Stimulated activated CD4-positive, alpha-beta T cell treated with anti-CD3 and anti-CD28 coated beads, Interleukin-15, amount 100 ng/mL, for 48 hours (primary cell): ENCODE data around the gene IGSF22.
A peak's percentile ranks its signal among the peaks of the same experiment; 100 is the strongest.

Source experiments
- DNase-seq, 2 donors: peaks; one replicate each; pipeline ENCODE4 v3.0.0-alpha.2; 2020; ENCODE audit warnings: low read depth in 2 of 2

Gene IGSF22

DNA sequence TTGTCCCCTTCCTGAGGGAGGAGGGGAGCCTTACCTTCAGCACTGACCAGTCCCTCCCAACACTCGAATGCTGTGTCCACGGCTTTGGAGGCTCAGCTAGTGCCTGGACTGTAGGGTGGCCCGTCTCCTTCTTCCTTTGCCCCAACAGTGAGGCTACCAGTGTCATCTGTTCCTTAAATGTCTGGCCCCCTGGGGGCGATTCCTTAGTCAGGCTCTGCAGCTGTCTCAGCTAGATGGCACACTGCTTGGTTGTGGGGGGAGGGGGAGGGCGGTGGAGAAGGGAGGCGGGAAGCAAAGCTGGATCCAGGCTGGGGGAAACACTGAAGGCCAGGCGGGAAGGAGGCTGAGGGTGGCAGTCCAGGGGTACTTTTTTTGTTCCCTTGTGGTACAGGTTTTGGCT is at the start of gene IGSF22:
IGSF22 (minus strand) TSS at position 149 of the 400 bp plus-strand sequence. CDS start 1,952 bp downstream, outside the sequence.
- DNase-seq, result no peak

DNA sequence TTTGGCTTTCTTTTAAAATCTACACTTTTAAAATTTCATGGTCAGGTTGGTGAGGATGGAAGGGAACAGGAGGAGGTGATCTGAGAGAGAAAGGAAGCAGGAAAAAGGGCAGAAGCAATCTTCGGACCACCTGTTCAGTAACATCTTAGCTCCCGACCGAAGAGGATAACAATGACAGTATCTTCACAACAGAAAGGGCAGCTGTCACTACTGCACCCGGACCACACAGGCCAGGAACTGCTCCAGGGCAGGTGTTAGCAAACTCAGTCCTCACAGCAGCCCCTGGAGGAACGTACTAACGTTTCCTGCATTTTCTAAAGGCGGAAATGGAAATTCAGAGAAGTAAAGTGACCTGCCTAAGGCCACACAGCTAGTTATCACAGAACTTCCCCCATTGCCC is 48.8 kb upstream of the IGSF22 start:
- DNase-seq, result no peak

DNA sequence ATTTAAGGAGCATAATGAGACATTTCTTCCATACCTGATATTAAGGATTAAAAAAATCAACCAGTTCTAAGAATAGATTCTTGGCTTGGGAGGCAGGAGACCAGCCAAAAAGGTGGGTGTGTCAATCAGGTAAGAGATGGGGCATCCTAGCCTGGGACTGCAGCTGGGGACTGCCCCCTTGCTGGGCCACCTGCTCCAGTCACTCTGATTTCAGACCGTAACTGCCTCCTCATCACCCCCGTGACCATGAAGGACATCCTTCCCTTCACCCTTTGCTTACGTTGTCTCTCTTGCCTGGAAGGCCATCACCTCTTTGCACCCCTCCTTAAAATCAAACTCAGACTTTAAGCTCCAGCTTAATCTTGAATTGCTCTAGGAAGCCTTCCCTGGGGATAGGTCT is 47.7 kb upstream of the IGSF22 start:
- no peak for DNase-seq

DNA sequence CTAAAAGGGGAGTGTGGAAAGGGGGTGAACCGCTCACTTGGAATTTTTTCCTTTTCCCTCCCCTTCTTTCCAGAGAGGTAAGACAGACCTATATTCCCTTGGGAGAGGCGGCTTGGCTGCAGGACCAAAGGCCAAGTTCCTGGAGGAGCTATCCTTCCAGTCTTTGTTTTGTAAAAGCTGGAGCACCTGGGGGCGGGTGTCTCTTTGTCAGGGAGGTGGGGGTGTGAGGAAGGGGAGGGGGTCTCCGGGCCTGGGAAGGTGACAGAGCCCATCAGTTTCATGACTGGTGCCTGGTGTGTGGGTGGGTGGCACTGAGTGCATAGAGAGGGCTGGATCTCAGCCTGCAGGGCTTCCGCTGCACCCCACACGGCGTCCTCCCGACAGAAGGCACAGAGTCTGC is 47.1 kb upstream of the IGSF22 start:
- no peak for DNase-seq

DNA sequence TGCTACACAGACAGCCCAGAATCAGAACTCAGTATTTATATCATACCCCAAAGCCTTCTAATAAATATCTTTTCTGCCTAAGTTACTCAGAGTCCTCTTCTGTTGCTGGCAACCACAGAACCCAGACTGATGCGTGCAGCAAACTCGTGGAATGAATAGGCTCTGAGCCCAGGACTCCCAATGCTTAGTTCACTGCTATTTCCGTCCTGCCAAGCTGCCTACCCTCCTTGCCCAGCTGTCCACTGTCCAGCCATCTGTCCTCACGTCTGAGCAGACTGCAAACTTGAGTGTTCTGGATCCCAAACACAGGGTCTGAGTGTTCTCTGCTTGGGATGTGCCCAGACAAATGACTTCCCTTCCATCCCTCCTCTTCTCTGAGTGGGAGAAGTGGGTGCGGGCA is 46.2 kb upstream of the IGSF22 start:
- no peak for DNase-seq

DNA sequence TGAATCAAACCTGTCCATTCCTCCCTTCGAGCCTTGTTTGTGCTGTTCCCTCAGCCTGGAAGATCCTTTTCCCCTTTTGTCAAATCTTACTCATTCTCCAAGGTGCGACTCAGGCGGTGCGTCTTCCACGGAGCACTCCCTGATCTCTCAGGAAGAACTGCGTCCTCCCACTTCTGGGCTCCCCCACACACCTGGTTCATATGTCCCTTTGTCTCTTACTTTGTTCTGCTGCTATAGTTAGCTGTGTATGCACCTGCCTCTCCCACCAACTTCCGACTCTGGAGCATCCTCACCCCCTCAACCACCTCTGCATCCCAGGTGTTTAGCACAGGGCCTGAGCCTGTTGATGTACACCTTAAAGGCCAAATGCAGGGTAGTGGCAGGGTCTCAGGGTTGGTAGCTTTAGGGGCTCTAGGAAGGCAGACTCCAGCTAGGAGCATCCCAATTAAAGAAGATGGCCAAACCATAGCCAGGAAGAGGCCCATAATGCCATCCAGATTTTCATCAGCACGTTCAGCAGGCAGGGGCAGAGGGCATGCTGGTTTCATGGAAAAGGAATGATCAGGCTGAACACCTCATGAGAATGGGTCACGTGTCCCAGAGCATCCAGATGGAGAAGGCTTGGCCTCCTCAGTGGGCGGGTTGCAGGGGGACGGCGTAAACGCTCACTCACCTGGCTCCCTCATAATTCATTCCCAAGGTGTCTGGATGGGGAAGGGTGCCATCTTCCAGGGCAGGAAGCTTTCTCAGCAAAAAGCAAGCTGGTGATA is 45.5 kb upstream of the IGSF22 start:
- DNase-seq, result no peak

DNA sequence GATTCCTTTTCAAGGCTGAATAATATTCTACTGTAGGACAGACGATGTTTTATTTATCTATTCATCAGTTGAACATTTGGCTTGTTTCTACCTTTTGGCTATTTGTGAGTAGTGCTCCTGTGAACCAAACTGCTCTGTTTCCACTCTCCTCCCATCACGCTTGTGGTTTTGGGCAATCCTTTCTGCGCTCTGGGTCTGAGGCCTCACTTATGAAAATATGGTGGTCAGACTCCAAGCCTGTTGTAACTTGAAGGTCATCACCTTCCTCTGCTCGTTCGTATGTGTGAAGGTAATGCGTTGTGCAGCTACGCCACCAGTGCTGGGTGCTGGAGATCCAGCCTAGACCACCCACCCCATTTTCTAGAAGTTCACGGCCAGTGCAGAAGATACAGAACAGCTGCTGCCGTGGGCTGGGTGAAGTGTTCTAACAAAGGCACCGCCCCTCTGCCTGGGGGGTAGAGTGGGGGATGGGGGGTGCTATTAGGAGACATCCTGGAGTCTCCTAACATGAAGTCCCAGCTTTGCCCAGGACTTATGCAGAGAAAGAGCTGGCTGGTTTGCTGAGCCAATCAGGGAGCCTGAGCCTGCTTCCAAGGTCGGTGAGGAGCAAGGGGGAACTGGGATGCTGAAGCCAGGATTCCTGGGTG is 44.6 kb upstream of the IGSF22 start:
- DNase-seq, result no peak

DNA sequence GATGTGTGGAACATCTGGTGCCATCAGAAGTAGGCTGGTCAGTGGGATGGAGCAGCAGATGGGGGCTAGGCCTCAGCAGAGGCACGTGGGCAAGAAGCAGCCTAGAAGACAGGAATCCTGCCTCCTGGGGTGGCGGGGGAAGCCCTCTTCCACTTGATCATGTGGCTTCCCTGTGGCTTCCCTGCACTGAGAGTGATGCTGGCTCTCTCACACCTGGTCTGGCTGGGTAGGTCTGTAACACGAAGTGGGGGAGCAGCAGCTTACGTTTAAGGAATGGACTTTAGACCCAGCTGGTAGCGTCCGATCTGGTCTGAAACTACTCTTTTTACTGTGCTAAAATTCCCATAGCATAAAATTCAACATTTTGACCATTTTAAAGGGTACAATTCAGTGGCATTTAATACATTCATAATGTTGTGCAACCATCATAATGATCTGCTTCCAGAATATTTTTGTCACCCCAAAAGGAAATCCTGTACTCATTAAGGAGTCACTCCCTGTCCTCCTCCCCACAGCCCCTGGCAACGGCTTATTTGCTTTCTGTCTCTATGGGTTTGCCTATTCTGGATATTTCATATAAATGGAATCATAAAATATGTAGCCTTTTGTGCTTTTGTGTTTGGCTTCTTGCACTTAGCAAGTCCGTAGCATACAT is 43.9 kb upstream of the IGSF22 start:
- DNase-seq, result no peak

DNA sequence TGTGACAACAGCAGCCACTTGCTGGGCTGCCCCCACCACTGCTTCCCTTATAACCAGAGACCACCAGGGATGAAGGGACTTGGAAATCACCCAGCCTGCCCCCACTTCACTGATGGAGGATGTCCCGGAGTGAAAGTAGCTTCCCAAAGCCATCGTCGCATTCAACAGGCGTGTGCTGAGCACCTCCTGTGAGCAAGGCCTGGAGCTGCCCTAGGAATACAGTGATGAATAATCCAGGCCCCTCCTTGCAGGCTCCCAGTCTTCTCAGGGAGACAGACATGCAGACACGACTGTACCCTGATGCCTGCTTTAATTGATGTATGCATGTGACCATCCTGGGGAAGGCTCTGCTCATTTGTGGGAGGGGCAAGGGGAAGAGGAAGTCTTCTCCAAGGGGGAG is 43.0 kb upstream of the IGSF22 start:
- DNase-seq, result no peak

DNA sequence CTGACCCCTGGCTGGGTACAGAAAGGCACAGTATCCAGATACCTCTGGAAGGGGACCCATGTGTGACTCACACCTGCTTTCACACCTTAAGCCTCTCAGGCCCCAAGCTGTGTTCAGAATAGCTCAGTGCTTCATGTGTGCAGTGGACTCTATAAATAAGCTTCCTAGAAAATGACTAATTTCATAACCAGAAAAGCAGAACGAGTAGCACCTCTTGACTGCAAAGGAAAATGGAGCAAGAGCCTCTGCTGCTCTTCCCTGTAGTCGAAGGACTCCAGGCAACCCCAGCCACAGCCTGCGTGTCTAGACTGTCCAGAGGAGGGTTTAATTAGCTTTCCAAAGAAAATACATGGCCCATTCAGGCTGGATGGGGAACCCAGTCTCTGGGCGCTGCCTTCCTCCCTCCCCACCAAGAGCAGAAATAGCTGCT is 42.5 kb upstream of the IGSF22 start:
- DNase-seq, result peak in 1 of 2 donors; percentile 19

DNA sequence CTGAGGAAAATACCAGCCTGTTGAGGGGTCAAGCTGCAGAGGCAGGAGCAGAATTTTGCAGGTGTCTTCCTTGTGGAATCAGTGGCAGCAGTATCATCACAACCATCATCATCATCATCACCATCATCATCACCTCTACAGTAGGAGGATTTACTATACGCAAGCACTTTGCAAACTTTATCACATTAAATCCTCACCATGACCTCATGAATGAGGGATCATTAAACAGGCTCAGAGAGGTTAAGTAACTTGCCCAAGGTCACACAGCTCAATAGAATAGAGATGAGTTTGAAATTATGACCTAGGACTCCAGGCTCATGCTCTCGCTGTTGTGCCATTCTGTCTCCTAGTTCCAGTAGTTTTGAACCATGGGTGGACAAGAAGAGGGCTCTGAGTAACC is 40.0 kb upstream of the IGSF22 start:
- DNase-seq, result no peak

DNA sequence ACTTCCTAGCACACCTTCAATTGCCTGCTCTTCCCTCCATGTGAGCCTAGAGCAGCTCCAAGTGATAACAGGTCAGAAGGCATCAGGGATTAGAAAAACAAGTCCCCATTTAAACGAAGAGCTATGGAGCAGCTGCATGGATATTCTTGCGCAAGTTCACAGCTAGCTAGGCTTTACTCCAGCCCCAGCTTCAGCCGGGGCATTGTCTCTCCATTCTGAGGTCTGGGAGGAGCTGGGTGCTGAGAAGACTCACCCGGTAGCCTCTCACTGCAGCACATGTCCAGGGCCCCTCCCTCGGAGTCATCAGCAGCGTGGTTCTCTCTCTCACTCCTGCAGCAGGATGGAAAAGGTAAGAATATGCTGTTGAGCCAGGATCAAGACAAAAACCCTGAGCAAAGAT is 39.6 kb upstream of the IGSF22 start:
- DNase-seq, result no peak

DNA sequence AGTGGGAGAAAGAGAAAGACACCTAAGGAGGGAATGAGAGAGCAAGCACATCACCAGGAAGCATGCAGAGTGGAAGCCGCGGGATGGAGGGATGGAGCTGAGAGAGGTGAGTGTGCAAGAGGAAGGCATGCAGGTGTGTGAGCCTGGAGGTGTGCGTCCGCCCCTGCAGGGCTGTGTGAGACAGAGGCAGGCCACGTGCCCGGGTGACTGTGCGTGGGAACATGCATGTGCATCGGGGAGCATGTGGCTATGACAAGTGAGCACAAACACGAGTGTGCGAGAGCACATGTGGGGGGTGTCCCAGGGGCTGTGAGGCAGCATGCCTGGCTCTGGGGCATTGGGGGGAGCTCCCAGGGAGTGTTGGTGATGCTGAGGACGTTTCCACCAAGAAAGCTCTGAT is 35.8 kb upstream of the IGSF22 start:
- DNase-seq, result no peak

DNA sequence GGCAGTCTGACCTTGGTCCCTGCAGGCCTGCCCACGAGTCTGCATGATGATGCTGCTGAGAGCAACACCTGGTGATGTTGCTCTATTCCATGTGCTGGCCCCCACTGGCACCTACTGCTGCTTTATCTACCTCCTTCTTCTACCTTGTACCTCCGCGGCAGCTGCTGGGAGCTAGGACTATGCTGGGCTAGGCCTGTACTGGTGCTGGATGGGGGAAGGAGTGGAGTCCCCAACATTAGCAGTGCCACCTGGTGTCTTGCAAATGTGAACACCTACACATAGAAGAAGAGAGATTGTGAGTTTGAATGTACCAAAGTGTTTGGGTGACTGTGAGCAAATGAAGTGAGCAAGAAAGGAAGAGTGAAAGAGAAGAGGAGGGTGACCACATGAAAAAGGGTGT is 35.2 kb upstream of the IGSF22 start:
- no peak for DNase-seq

DNA sequence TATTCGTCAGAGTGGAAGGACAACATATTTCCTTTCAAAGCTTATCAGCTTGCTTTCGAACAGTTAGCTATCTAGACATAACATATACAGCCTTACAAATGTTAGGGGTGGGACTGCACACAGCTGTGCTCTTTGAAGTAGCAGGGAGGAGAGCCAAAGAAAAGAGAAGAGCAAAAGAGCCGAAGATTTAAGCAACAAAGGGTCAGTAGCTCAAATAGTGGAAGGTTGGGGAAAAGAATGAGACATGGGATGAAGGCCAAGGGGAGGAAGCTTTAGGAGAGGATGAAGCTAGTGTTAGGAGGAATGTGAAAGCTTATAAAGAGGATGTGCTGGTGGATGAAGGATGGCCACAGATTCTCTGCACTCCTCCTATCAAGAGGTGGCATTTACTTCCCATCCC is 31.8 kb upstream of the IGSF22 start:
- DNase-seq, result no peak

DNA sequence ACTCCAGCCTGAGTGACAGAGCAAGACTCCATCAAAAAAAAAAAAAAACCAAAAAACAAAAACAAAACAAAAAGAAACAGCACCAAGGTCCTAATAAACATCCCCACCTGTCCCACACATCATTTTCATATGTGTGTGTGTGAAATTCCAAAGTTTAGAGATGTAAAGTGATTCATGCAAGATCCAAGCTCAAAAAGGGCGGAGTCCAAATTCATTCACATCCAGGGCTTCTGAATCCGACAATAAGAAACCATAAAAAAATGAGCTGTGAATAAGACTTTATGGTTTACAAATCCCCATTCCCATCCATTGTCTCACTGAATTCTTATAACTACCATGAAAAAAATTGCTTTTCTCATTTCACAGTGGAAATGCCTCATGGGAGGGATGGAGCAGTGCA is 30.9 kb upstream of the IGSF22 start:
- DNase-seq, result no peak

DNA sequence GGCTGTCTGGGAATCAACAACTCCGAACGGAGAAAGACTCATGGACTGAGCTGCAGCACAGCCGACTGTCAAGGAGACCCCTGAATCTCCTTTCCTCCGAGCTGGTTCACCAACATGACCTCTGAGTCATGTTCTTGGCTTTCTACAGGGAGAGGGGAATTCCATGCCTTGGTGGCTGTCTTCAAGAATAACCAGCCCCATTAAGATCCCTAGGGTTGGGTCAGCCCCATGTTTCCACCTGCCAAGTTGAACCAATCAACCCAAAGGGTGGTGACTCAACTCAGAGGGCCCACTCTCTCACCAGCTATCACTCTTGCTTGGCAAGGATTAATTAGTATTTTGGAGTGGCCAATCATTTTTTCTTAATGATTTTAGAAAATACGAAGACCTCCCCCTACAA is 28.3 kb upstream of the IGSF22 start:
- no peak for DNase-seq

DNA sequence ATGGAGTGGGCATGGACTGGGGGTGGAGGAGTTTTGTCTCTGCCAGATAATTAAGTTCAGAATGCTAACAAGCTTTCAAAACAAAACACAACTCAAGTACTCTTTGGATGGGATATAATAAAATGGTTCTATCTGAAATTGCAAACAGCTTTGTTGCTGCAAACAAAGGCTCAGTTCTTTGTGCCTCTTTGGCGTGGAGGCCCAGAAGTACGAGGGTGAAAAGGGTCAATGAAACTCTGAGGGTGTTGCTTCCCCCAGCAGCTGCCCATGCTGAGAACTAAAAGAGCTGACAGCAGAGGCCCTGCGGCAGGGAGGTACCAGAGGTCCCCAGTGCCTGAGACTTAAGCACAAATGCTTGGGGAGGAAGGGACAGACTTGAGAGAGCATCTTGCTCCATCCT is 26.5 kb upstream of the IGSF22 start:
- DNase-seq, result no peak

DNA sequence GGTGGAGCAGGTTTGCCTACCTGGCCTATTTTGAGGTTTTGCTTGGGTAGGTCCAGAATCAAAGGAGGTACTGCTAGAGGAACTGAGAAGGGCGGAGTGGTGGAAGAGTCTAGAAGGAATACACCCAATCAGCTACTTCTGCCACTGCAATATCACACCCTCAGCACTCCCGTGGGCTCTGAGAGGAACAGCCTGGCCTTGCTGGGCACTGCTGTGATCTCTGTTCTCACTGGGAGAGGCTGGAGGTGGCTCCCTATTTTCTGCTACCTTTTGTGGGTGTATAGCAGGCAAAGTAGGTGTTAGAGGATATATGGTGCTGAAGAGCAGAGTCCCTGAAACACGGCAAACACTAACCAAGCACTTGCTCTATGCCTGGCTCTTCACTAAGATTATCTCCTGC is 25.0 kb upstream of the IGSF22 start:
- no peak for DNase-seq

DNA sequence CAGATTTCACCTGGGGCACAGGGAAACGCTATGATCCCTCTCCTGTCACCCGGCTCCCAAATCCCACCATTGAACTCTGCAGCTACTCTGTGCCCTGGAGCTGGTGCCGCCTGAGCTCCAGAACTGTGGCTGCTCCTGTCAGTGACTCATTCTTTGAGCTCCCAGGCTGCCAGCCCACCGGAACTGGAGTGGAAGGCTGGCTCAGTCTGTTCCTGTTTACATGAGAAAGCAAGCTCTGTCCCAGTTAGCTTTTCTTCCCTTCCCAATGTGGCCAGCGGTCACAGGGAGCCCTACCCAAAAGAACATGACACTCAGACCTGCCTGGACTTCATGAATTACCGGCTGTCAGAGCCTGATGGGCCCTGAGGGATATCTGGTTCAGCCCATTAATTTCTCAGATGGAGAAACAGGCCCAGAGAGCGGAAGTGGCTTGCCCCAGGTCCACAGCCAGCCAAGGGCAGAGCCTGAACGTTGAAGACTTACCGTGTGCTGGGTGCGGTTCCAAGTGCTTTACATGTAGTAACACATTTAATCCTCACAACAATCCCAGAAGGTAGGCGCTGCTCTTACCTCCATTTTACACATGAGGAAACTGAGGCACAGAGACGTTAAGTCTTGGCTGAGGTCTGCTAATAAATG is 23.8 kb upstream of the IGSF22 start:
- no peak for DNase-seq

DNA sequence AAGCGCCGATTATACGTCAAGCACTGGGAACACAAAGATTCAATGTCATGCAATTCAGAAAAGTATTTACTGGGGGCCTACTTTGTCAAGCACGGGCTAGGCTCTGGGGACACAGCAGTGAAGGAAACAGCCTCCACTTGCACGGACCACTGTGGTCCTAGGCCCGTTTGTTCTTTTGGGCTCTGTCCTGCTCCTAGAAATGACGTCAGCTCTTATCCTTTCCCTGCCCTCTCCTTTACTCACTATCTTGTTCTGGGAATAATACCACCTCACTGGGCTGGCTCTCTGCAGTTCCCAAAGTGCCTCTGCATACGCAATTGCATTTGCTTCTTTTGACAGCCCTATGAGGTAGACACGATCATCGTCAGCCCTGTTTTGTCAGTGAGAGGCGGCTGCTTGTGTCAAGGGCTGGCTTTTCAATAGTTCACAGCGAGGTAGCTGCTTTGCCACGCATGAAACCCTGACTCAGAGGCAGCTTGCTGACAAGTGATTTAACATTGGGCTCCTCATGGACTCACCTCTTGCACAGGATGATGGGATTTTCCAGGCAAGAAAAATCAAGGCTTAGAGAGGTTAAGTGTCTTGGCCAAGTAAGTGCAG is 22.9 kb upstream of the IGSF22 start:
- DNase-seq, result no peak

DNA sequence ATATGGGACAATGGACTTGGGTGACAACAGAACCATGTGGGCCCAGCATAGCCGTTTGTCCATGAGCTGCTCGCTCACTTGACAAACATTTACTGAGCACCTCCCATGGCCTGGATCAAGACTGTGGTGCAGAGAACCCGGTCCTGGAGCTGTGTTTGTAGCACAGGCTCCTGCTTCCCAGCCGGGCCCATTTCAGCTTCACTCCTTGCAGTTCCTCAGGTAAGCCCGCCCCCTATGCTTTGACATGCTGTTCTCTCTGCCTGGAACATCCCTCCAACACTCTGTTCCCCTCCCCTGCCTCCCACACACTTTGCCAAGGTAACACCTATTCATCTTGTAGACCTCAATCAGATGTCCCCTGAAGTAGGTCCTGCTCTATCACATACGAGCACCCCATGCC is 19.3 kb upstream of the IGSF22 start:
- no peak for DNase-seq
